Hepatocyte (in vitro differentiated cells): Measurements from ENCODE around the gene SLC26A4. TPM values are rescaled to one million over a fixed set of nuclear protein-coding genes. Genes with fewer than 3 reads are reported as not detected.

Source experiments
- DNase-seq: peaks from one replicate; pipeline ENCODE4 v3.0.0-alpha.2; 2016; ENCODE audit warnings: low spot score
- H2AFZ ChIP-seq: fragments of 200-600 bp; sonication (generic); 2 replicates; pipeline ENCODE4 v1.6.0; 2016; ENCODE audit warnings: antibody characterized with exemption, mild to moderate bottlenecking
- H3K27ac ChIP-seq: fragments of 200-600 bp; sonication (generic); 2 replicates; pipeline ENCODE4 v1.5.1; 2016; ENCODE audit warnings: mild to moderate bottlenecking
- H3K27me3 ChIP-seq: fragments of 200-600 bp; sonication (generic); 2 replicates; pipeline ENCODE4 v1.6.1; 2016
- H3K36me3 ChIP-seq: fragments of 200-600 bp; sonication (generic); replicated peaks from 2 replicates; pipeline ENCODE4 v1.5.1; 2016; ENCODE audit warnings: low read depth; ENCODE audit not compliant: insufficient read depth
- H3K4me1 ChIP-seq: fragments of 200-600 bp; sonication (generic); 2 replicates; pipeline ENCODE4 v1.5.1; 2016; ENCODE audit warnings: mild to moderate bottlenecking, moderate library complexity; ENCODE audit not compliant: insufficient read depth
- H3K4me2 ChIP-seq: fragments of 200-600 bp; sonication (generic); 2 replicates; pipeline ENCODE4 v1.6.0; 2016
- H3K4me3 ChIP-seq: fragments of 200-600 bp; sonication (generic); 2 replicates; pipeline ENCODE4 v1.5.1; 2016; ENCODE audit warnings: mild to moderate bottlenecking
- H3K79me2 ChIP-seq: fragments of 200-600 bp; sonication (generic); 2 replicates; pipeline ENCODE4 v1.6.0; 2017; ENCODE audit warnings: mild to moderate bottlenecking
- H3K9me2 ChIP-seq: fragments of 200-600 bp; sonication (generic); replicated peaks from 2 replicates; pipeline ENCODE4 v1.6.0; 2017; ENCODE audit warnings: mild to moderate bottlenecking; ENCODE audit not compliant: insufficient read depth
- H3K9me3 ChIP-seq: fragments of 200-600 bp; sonication (generic); 2 replicates; pipeline ENCODE4 v1.5.1; 2016; ENCODE audit warnings: low read depth, mild to moderate bottlenecking
- H4K20me1 ChIP-seq: fragments of 200-600 bp; sonication (generic); 2 replicates; pipeline ENCODE4 v1.6.0; 2016; ENCODE audit warnings: mild to moderate bottlenecking; ENCODE audit not compliant: insufficient read depth, poor library complexity, severe bottlenecking
- EZH2 ChIP-seq: fragments of 200-600 bp; sonication (generic); IDR thresholded peaks from 2 replicates; pipeline ENCODE4 v1.6.1; 2016; ENCODE audit warnings: antibody characterized with exemption, mild to moderate bottlenecking, borderline replicate concordance
- EZH2phosphoT487 ChIP-seq: fragments of 200-600 bp; sonication (generic); IDR thresholded peaks from one replicate; pipeline ENCODE4 v1.6.1; 2018; ENCODE audit warnings: antibody characterized with exemption, mild to moderate bottlenecking, low read depth, moderate library complexity; ENCODE audit not compliant: unreplicated experiment, severe bottlenecking
- WGBS: methylation state at CpG from one replicate; pipeline ENCODE4 v1.1.6; 2016; ENCODE audit warnings: low lambda C conversion rate; ENCODE audit errors: missing lambda C conversion rate; 5-methylcytosine and 5-hydroxymethylcytosine counted together
- polyA plus RNA-seq: library from polyadenylated mRNA; unstranded; fragments of >200 nt; fragmentation: Nextera tagmentation; extraction: Ambion mirVana; gene quantifications from 2 replicates; pipeline ENCODE4 v1.2.1, GENCODE V29; 2016
- total RNA-seq: library from RNA; depleted of rRNA; stranded (reverse); fragments of >200 nt; gene quantifications from 2 replicates; pipeline ENCODE4 v1.2.3, GENCODE V29; 2014
- TF ChIP-seq, protein P1 (sequence below): fragments of 200-600 bp; sonication (generic); IDR thresholded peaks from 2 replicates; pipeline ENCODE4 v1.5.1; 2016; ENCODE audit warnings: antibody characterized with exemption, mild to moderate bottlenecking; ENCODE audit not compliant: poor library complexity

Gene SLC26A4
- total and polyA plus RNA-seq, 2 experiments from 2014 or later: 0.20 TPM; not detected in 1

DNA sequence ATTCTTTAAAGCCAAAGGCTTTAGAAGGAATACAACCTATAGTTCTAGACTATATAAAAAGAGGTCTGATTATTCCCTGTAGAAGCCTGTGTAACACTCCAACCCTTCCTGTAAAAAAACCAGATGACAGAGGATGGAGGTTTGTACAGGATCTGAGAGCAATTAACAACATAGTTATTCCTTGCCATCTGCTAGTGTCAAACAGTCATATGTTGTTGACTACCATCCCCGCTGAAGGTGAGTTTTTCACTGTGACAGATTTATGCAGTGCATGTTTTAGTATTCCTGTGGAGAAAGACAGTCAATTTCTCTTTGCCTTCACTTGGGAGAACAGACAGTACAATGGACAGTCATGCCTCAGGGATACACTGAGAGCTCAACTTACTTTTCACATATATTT is 19.0 kb upstream of the SLC26A4 start:
- H3K36me3 ChIP-seq: no peaks in the 10 kb centered on the region
- DNase-seq: no peak
- H3K79me2 ChIP-seq: no peaks in the 10 kb centered on the region
- H2AFZ ChIP-seq: no peak overlapping the region
- H3K4me1 ChIP-seq: no peaks in the 10 kb centered on the region
- no peak overlapping the region for H3K4me2 ChIP-seq
- WGBS: 74% methylated on average over 1 of the region's 1 CpG
- no peak overlapping the region for H3K4me3 ChIP-seq
- no peaks in the 10 kb centered on the region for H3K9me3 ChIP-seq
- H4K20me1 ChIP-seq: no peaks in the 10 kb centered on the region
- TF ChIP-seq EZH2phosphoT487 (no peak), EZH2 (no peak)
- TF ChIP-seq, protein P1, sequence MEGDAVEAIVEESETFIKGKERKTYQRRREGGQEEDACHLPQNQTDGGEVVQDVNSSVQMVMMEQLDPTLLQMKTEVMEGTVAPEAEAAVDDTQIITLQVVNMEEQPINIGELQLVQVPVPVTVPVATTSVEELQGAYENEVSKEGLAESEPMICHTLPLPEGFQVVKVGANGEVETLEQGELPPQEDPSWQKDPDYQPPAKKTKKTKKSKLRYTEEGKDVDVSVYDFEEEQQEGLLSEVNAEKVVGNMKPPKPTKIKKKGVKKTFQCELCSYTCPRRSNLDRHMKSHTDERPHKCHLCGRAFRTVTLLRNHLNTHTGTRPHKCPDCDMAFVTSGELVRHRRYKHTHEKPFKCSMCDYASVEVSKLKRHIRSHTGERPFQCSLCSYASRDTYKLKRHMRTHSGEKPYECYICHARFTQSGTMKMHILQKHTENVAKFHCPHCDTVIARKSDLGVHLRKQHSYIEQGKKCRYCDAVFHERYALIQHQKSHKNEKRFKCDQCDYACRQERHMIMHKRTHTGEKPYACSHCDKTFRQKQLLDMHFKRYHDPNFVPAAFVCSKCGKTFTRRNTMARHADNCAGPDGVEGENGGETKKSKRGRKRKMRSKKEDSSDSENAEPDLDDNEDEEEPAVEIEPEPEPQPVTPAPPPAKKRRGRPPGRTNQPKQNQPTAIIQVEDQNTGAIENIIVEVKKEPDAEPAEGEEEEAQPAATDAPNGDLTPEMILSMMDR: no peak
- no peak overlapping the region for H3K27ac ChIP-seq
- peaks cover 11% of the 10 kb centered on the region for H3K27me3 ChIP-seq
- H3K9me2 ChIP-seq: no peaks in the 10 kb centered on the region

- 93% methylated on average over 4 of the region's 4 CpGs for WGBS
- Histone ChIP-seq H3K79me2 (no peaks in the 10 kb centered on the region), H3K4me3 (no peak overlapping the region), H3K4me1 (no peaks in the 10 kb centered on the region), H3K9me2 (no peaks in the 10 kb centered on the region), H3K36me3 (no peaks in the 10 kb centered on the region), H2AFZ (no peak overlapping the region), H4K20me1 (no peaks in the 10 kb centered on the region), H3K9me3 (no peaks in the 10 kb centered on the region), H3K27ac (no peak overlapping the region), H3K27me3 (peaks cover 11% of the 10 kb centered on the region), H3K4me2 (no peak overlapping the region)
- DNase-seq: no peak
- no peak for TF ChIP-seq EZH2
- TF ChIP-seq, protein P1: no peak
These were observed 18.1 kb upstream of the SLC26A4 start for GRCh38 chr7:107642501-107642900.

DNA sequence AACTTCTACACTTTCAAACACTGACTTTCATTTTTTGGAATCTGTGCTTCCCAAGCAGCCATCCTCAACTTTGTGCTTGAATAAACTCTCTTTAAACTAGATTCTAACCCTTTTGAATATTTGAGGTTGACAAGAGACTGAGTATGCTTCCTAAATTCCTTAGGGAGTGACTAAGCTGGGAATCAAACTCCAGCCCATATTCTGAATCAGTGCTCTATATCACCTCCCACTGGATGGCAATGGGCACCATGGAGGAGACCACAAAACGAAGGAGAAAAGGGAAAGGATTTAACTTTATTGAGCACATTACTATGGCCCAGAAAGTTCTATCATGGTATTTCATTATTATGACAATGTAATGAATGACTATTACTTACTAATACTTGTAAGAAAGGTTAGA is 17.2 kb upstream of the SLC26A4 start:
- no peak overlapping the region for H3K4me2 ChIP-seq
- peaks cover 11% of the 10 kb centered on the region for H3K27me3 ChIP-seq
- no peaks in the 10 kb centered on the region for H3K4me1 ChIP-seq

More for the DNA sequence above, 17.2 kb upstream of the SLC26A4 start:
- Histone ChIP-seq H3K4me3 (no peak overlapping the region), H3K27ac (no peak overlapping the region), H4K20me1 (no peaks in the 10 kb centered on the region), H3K36me3 (no peaks in the 10 kb centered on the region), H3K9me2 (no peaks in the 10 kb centered on the region), H3K79me2 (no peaks in the 10 kb centered on the region), H3K9me3 (no peaks in the 10 kb centered on the region), H2AFZ (no peak overlapping the region)
- TF ChIP-seq EZH2 (no peak), EZH2phosphoT487 (no peak)
- TF ChIP-seq, protein P1: no peak
- WGBS: 82% methylated on average over 1 of the region's 1 CpG
- no peak for DNase-seq
